Superior temporal gyrus (tissue), 1 donor: ENCODE measurements around the gene TRPM5.

Experiments used
- DNase-seq: peaks from one replicate; pipeline ENCODE4 v3.0.0-alpha.2; 2016; ENCODE audit errors: extremely low spot score

Gene TRPM5

GRCh38 chr11:2471048-2471803 is 26.9 kb upstream of the TRPM5 start:
- no peak for DNase-seq

- no peak for DNase-seq
Observed at GRCh38 chr11:2470495-2470894, 26.2 kb upstream of the TRPM5 start.

- no peak for DNase-seq
Observed at GRCh38 chr11:2468363-2469235, 24.3 kb upstream of the TRPM5 start.

GRCh38 chr11:2467695-2468055 is 23.4 kb upstream of the TRPM5 start:
- DNase-seq = no peak

GRCh38 chr11:2466869-2467694 is 22.8 kb upstream of the TRPM5 start:
- DNase-seq = no peak

GRCh38 chr11:2466069-2466801 is 21.9 kb upstream of the TRPM5 start:
- no peak for DNase-seq

- DNase-seq = no peak
Observed at GRCh38 chr11:2465202-2466068, 21.1 kb upstream of the TRPM5 start.

GRCh38 chr11:2464451-2465165 is 20.3 kb upstream of the TRPM5 start:
- DNase-seq = no peak

GRCh38 chr11:2463766-2464277 is 19.5 kb upstream of the TRPM5 start:
- no peak for DNase-seq

- DNase-seq = no peak
Observed at GRCh38 chr11:2462986-2463765, 18.9 kb upstream of the TRPM5 start.

GRCh38 chr11:2462543-2462985 is 18.2 kb upstream of the TRPM5 start:
- no peak for DNase-seq

GRCh38 chr11:2461956-2462542 is 17.7 kb upstream of the TRPM5 start:
- no peak for DNase-seq

GRCh38 chr11:2461253-2461955 is 17.1 kb upstream of the TRPM5 start:
- no peak for DNase-seq

- no peak for DNase-seq
Observed at GRCh38 chr11:2460540-2461252, 16.4 kb upstream of the TRPM5 start.

GRCh38 chr11:2459796-2460531 is 15.7 kb upstream of the TRPM5 start:
- DNase-seq = no peak

GRCh38 chr11:2459016-2459725 is 14.9 kb upstream of the TRPM5 start:
- DNase-seq = no peak
